Measurements from ENCODE around the gene CT45A1.
"Not testable (repeated sequence)": the region's sequence is repeated elsewhere in the genome, so short reads cannot be mapped to it uniquely, and the experiment has no call there.

CT45A1 gene

GRCh38 chrX:135713183-135713689, at the start of gene CT45A1:
Gene CT45A1, plus strand, starts transcription at chrX:135713639. Its CDS starts 5,302 bp downstream, at chrX:135718941.
- not testable (repeated sequence) for DNase-seq

- not testable (repeated sequence) for DNase-seq
Observed at GRCh38 chrX:135672979-135673378, 40.5 kb upstream of the CT45A1 start.

- no peak for DNase-seq
Observed at GRCh38 chrX:135688137-135688536, 25.3 kb upstream of the CT45A1 start.

GRCh38 chrX:135695471-135695870, 18.0 kb upstream of the CT45A1 start:
- DNase-seq = no peak

- no peak for DNase-seq
Observed at GRCh38 chrX:135697601-135698000, 15.8 kb upstream of the CT45A1 start.

GRCh38 chrX:135698924-135699323, 14.5 kb upstream of the CT45A1 start:
- no peak for DNase-seq

- no peak for DNase-seq
Observed at GRCh38 chrX:135707880-135708279, 5.6 kb upstream of the CT45A1 start.

GRCh38 chrX:135713795-135714194, 356 bp downstream of the CT45A1 start:
- no peak for DNase-seq

GRCh38 chrX:135734666-135735065, 21.2 kb downstream of the CT45A1 start:
- not testable (repeated sequence) for DNase-seq

- DNase-seq = no peak
Observed at GRCh38 chrX:135737366-135738071, 24.1 kb downstream of the CT45A1 start.

- no peak for DNase-seq
Observed at GRCh38 chrX:135740681-135741149, 27.3 kb downstream of the CT45A1 start.

- no peak for DNase-seq
Observed at GRCh38 chrX:135741192-135741715, 27.8 kb downstream of the CT45A1 start.

- not testable (repeated sequence) for DNase-seq
Observed at GRCh38 chrX:135744739-135745138, 31.3 kb downstream of the CT45A1 start.

GRCh38 chrX:135768091-135768490, 54.7 kb downstream of the CT45A1 start, which contains the start of gene CT45A3:
Gene CT45A3, minus strand, starts transcription at chrX:135768191. Its CDS starts 3,747 bp downstream, at chrX:135764444.
- DNase-seq = not testable (repeated sequence)

All from activated effector memory CD4-positive, alpha-beta T cell treated with Interleukin-2 at 50 U/mL for 16 hours (primary cell).